MCF 10A (cell line): ENCODE results near the gene TNFAIP8L2. TPM values are rescaled to one million over a fixed set of nuclear protein-coding genes. Genes with fewer than 3 reads are reported as not detected.

Experiments
- BruUV-seq: library from RNA; stranded (reverse); fragments of 400-500 nt; replicated peaks from 2 replicates; lab custom pipeline; 2021; lab: Mats Ljungman, UMichigan
- CTCF ChIA-PET: fragments of 300-600 bp; sonication (Branson Sonifier 250); formaldehyde crosslinking; extraction: SDS; loops from one replicate; lab custom pipeline; 2021; ENCODE audit warnings: antibody characterized with exemption, inconsistent platforms; lab: Yijun Ruan, JAX
- POLR2A ChIA-PET: fragments of 300-600, 350-650 bp; sonication (Branson Sonifier 250); formaldehyde crosslinking; extraction: SDS; loops from one replicate; lab custom pipeline; 2020; ENCODE audit warnings: antibody characterized with exemption, inconsistent platforms; lab: Yijun Ruan, JAX
- DNase-seq: peaks from one replicate; pipeline ENCODE4 v3.0.0-alpha.2; 2018; ENCODE audit not compliant: unreplicated experiment
- H3K27ac Mint-ChIP-seq: one replicate; pipeline ENCODE4 v1.8.0; 2022; ENCODE audit warnings: mild to moderate bottlenecking, low read depth, mixed read lengths; ENCODE audit not compliant: unreplicated experiment
- H3K27me3 Mint-ChIP-seq: one replicate; pipeline ENCODE4 v1.8.0; 2022; ENCODE audit warnings: mixed read lengths; ENCODE audit not compliant: insufficient read depth, unreplicated experiment
- H3K36me3 Mint-ChIP-seq: one replicate; pipeline ENCODE4 v1.8.0; 2022; ENCODE audit warnings: mild to moderate bottlenecking, moderate library complexity, mixed read lengths; ENCODE audit not compliant: insufficient read depth, unreplicated experiment
- H3K4me1 Mint-ChIP-seq: one replicate; pipeline ENCODE4 v1.8.0; 2022; ENCODE audit warnings: mixed read lengths; ENCODE audit not compliant: insufficient read depth, unreplicated experiment
- H3K4me3 Mint-ChIP-seq: one replicate; pipeline ENCODE4 v1.8.0; 2022; ENCODE audit warnings: mild to moderate bottlenecking, moderate library complexity, mixed read lengths; ENCODE audit not compliant: unreplicated experiment
- H3K9me3 Mint-ChIP-seq: one replicate; pipeline ENCODE4 v1.8.0; 2022; ENCODE audit warnings: mixed read lengths; ENCODE audit not compliant: unreplicated experiment
- CTCF ChIP-seq: fragments of 200-600 bp; IDR thresholded peaks from one replicate; pipeline ENCODE4 v1.8.0; 2022; ENCODE audit warnings: antibody characterized with exemption, mild to moderate bottlenecking; ENCODE audit not compliant: unreplicated experiment
- intact Hi-C: fragments of 100-400 bp; cut with micrococcal nuclease; formaldehyde crosslinking; loops from 2 replicates; pipeline ENCODE4 v1.14.1; 2022
- total RNA-seq: library from RNA; stranded (reverse); gene quantifications from 2 replicates; pipeline ENCODE4 v1.2.3, GENCODE V29; 2022

The TNFAIP8L2 gene
- total RNA-seq, 1 experiment from 2014 or later: not detected

- TF ChIP-seq CTCF: no peak
- CTCF ChIA-PET: interaction anchor here (0.6 to 2.3 kb wide), 3 partner anchors 27 to 46 kb away, joined by 3 to 15 read pairs (median 4); partner anchors contain the start of gene VPS72
- intact Hi-C loops: no loop called here
- H3K4me1 Mint-ChIP-seq: peaks cover 10% of the 10 kb centered on the region
- H3K36me3 Mint-ChIP-seq: no peaks in the 10 kb centered on the region
- no peak for DNase-seq
- no peak overlapping the region for H3K4me3 Mint-ChIP-seq
- H3K27ac Mint-ChIP-seq: no peak overlapping the region
- no peaks in the 10 kb centered on the region for H3K27me3 Mint-ChIP-seq
- H3K9me3 Mint-ChIP-seq: no peaks in the 10 kb centered on the region
- POLR2A ChIA-PET: interaction anchor here (0.8 to 2.4 kb wide), 3 partner anchors 14 to 18 kb away, joined by 3 to 6 read pairs (median 5); no protein-coding TSS in a partner anchor
- BruUV-seq: no TSS peak
Observed at GRCh38 chr1:151143986-151144385, 12.5 kb upstream of the TNFAIP8L2 start.

- H3K27ac Mint-ChIP-seq: no peak overlapping the region
- ChIA-PET CTCF (interaction anchor here (0.6 to 2.3 kb wide), 7 partner anchors 11 to 48 kb away, joined by 3 to 15 read pairs (median 4); partner anchors contain the start of genes LYSMD1 and VPS72), POLR2A (interaction anchor here (0.9 to 2.4 kb wide), 6 partner anchors 9 to 45 kb away, joined by 3 to 6 read pairs (median 4); no protein-coding TSS in a partner anchor)
- TF ChIP-seq CTCF: no peak
- H3K27me3 Mint-ChIP-seq: no peaks in the 10 kb centered on the region
- no peak for DNase-seq
- intact Hi-C loops: no loop called here
- no peak overlapping the region for H3K4me3 Mint-ChIP-seq
- BruUV-seq: no TSS peak
- peaks cover 10% of the 10 kb centered on the region for H3K4me1 Mint-ChIP-seq
- no peaks in the 10 kb centered on the region for H3K9me3 Mint-ChIP-seq
- no peaks in the 10 kb centered on the region for H3K36me3 Mint-ChIP-seq
Observed at GRCh38 chr1:151144474-151145303, 11.8 kb upstream of the TNFAIP8L2 start.

GRCh38 chr1:151145304-151146071, 11.0 kb upstream of the TNFAIP8L2 start:
- peaks cover 10% of the 10 kb centered on the region for H3K4me1 Mint-ChIP-seq
- CTCF ChIA-PET: interaction anchor here (0.6 to 2.3 kb wide), 5 partner anchors 10 to 49 kb away, joined by 3 to 15 read pairs (median 4); partner anchors contain the start of gene LYSMD1
- POLR2A ChIA-PET: interaction anchor here (0.9 to 2.4 kb wide), 5 partner anchors 8 to 46 kb away, joined by 3 to 6 read pairs (median 4); no protein-coding TSS in a partner anchor
- H3K27ac Mint-ChIP-seq: no peak overlapping the region
- no peaks in the 10 kb centered on the region for H3K9me3 Mint-ChIP-seq
- BruUV-seq: no TSS peak
- intact Hi-C loops: no loop called here
- no peak for TF ChIP-seq CTCF
- no peaks in the 10 kb centered on the region for H3K36me3 Mint-ChIP-seq
- no peaks in the 10 kb centered on the region for H3K27me3 Mint-ChIP-seq
- H3K4me3 Mint-ChIP-seq: peak overlapping the region; percentile 73
- no peak for DNase-seq

- Mint-ChIP-seq H3K9me3 (no peaks in the 10 kb centered on the region), H3K27ac (no peak overlapping the region), H3K27me3 (no peaks in the 10 kb centered on the region), H3K36me3 (no peaks in the 10 kb centered on the region), H3K4me1 (peaks cover 10% of the 10 kb centered on the region), H3K4me3 (peak overlapping the region; percentile 73)
- DNase-seq: no peak
- intact Hi-C loops: no loop called here
- POLR2A ChIA-PET: no interaction called here
- no peak for TF ChIP-seq CTCF
- CTCF ChIA-PET: interaction anchor here (1.4 kb wide), 1 partner anchor 43 kb away, joined by 4 read pairs; no protein-coding TSS in a partner anchor
- BruUV-seq: no TSS peak
Observed at GRCh38 chr1:151146072-151146411, 10.4 kb upstream of the TNFAIP8L2 start.
